Germinal center (tissue), 1 donor: Measurements from ENCODE around the gene AR.
"Not testable (repeated sequence)": the region's sequence is repeated elsewhere in the genome, so short reads cannot be mapped to it uniquely, and the experiment has no call there.

Source experiments
- DNase-seq: peaks from one replicate; pipeline ENCODE4 v3.0.0; 2012; ENCODE audit warnings: mixed read lengths, low spot score

The AR gene

GRCh38 chrX:67568769-67569168 is 24.9 kb downstream of the AR start:
- no peak for DNase-seq

DNA sequence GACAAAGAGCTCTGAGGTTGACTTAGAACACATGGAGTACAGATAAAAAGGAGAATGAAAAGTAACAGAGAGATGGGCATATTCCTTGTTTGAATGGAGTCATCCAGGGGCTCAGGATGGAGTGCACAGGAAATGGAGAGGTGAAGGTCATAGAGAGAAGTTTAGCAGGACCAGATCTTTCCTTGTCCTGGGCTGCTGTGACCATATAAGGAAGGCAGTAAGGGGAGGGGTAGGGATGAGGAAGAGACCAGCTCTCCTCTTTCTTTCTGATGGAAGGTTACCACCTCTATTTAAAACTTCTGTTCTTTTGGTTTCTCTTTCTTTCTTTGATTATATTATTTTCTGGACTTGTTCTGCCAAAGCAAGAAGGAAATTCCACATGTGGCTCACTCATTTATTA is 27.0 kb downstream of the AR start:
- DNase-seq, result no peak

DNA sequence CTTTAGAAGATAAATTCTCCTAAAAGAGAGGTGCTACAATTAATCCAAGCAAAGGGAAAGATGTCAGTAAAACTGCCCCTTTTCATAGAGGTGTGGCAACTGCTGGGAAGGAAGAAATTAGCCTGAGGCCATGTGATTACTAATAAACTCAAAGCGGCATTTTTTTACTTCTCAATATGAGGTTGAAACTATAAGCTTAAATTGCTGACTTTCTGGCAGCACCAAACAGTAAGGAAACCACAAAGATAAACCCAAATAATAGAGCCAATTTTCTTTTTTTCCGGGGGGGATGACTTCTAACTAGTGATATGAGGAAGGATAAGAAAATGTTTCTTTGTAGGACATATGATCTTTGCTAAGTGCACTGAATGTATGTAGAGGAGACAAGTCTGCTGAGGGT is 30.9 kb downstream of the AR start:
- no peak for DNase-seq

- no peak for DNase-seq
Observed at GRCh38 chrX:67582436-67582835, 38.6 kb downstream of the AR start.

GRCh38 chrX:67583171-67583570 is 39.4 kb downstream of the AR start:
- no peak for DNase-seq

- no peak for DNase-seq
Observed at GRCh38 chrX:67585401-67585800, 41.6 kb downstream of the AR start.

GRCh38 chrX:67587946-67588624 is 44.3 kb downstream of the AR start:
- no peak for DNase-seq

DNA sequence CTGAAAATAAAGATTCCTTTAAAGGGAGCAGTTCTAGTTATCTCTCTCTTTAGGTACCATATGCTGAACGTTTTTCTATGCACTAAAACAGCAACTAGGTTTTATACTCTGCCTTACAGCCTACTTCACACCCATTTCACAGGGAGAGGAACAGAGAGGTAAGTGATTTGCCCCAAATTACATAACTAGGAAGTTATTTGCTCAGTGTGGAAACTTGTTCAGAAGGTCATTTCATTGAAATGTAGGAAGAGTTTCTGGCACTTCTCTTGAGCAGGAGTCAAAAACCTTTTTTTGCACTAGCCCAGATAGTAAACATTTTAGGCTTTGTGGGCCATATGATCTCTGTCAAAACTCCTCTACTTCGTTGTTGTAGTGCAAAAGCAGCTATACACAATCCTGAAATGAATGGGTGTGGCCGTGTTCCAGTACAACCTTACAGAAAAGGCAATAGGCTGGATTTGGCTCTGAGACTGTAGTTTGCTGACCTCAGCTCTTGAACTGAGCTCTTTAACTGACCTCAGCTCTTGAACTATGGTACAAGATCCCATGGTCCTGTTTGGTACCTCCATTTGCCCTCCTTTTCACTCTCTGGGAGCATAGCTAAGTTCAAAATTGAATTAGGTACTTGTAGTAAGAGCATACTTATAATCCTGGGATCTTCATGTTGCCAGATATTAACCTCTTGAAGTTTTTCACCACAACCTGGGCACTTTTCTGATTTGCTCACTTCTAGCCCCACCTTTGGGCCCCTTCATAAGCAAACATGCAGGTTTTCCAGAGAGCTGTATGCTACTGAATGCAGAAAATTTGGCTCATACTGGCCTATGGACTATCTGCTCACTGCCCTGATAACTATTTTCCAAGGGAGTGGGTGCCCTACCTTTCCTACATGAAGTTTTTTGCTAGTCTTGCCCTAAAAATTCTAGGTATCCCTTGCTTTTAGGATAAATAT is 53.3 kb downstream of the AR start:
- DNase-seq, result no peak

- no peak for DNase-seq
Observed at GRCh38 chrX:67599532-67599931, 55.7 kb downstream of the AR start.

GRCh38 chrX:67601771-67602170 is 58.0 kb downstream of the AR start:
- DNase-seq, result no peak

DNA sequence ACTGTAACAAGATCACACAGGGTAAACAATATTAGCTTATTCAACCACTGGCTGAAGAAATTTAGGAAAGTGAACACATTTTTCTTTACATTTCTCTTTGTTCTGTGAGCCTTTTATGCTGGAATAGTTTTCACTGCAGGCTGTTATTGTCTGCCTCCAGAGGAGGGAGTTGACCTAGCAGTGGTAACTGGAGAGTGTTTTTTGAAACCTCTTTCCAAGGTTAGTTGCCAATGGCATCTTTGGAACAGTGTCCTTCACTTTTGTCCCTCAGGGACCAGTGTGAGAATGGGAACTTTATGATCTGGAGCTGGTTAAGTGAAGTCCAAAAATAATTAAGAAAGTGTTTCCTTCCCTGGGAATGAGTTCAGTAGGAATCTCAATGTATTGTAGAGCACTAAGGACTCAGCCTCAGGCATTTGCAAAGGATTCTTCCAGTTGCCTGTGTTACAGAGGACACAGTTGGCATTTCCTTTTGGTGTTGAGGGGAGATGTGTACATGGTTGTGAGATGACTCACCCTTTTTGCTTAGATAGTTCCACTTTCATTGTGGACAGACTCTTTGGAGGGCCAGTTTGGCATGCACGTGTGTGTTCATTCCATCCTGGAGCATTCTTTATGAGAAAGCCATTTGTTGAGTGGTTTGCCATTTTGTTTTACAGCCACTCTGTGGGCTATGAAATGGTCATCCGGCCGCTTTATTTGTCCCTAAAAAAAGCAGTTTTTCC is 61.3 kb downstream of the AR start:
- DNase-seq, result no peak

GRCh38 chrX:67607466-67607865 is 63.6 kb downstream of the AR start:
- DNase-seq, result no peak

GRCh38 chrX:67610282-67610681 is 66.5 kb downstream of the AR start:
- DNase-seq, result no peak

DNA sequence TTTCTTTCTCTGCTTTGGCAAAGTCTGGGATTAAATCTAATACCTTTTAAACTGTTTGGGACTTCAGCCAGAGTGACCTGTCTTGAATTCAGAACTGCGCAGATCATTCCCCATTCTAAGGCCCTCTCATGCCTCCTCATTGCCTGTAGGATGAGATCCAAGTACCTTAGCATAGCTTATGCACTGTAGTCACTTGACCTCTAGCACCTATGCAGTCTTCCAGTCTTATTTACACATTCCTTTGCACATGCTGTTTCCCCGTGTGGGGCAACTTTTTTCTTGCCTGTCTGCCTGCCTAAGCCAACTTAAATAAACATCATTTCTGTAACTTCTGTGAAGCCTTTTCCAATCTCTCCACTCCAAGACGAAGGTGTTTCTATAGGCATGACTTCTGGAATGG is 68.4 kb downstream of the AR start:
- no peak for DNase-seq

- no peak for DNase-seq
Observed at GRCh38 chrX:67613366-67613765, 69.5 kb downstream of the AR start.

DNA sequence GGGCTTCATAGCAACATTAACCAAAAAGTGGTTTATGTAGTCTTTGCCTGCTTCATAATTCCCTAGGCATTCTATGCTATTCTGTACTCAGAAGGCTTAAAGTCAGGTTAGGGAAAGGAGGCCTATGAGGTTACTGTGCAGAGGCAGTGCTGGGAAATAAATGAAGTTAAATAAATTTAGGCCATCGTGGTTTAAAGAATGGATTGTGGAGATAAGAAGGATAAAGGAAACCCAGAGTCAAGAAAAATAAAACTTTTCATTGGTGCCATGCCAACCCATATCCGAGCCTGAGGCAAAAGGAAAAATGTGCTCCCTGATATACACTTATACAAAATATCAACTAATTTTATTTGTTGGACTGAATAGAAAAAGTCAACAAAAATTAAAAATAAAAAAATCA is 70.2 kb downstream of the AR start:
- DNase-seq, result no peak

DNA sequence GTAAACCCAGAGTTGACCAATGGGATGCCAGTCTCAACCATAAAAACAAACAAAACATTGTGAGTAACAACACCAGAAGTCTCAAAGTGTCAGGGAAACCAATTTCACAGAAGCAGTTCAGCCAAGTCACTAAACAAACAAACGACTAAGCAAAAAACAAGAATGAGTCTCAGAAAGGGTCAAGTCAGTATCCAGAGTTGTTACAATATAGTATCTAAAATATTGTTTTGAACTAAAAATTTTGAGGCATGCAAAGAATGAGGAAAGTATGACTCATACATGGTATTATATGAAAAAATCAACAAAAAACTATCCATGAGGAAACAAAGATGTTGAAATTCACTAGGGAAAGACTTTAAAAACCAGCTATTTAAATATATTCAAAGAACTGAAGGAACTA is 70.6 kb downstream of the AR start:
- no peak for DNase-seq

DNA sequence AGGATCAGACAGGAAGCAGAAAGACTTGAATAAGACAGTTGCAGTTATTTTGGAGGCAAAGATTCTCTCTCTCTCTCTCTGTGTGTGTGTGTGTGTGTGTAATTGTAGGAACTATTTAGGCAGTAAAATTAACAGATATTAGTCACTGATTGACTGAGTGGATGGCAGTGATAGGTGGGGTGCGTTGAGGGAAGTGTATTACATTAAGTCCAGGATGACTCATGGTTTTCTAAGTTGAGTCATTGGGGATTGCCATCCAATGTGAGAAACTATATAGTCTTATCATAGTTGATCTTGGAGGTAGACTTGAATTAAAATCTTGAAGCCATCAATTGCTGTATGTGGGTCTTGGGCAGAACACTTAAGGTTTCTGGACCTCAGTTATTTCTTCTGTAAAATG is 75.4 kb downstream of the AR start:
- DNase-seq, result no peak

GRCh38 chrX:67622053-67622585 is 78.3 kb downstream of the AR start:
- DNase-seq, result no peak

- no peak for DNase-seq
Observed at GRCh38 chrX:67624325-67624724, 80.5 kb downstream of the AR start.

DNA sequence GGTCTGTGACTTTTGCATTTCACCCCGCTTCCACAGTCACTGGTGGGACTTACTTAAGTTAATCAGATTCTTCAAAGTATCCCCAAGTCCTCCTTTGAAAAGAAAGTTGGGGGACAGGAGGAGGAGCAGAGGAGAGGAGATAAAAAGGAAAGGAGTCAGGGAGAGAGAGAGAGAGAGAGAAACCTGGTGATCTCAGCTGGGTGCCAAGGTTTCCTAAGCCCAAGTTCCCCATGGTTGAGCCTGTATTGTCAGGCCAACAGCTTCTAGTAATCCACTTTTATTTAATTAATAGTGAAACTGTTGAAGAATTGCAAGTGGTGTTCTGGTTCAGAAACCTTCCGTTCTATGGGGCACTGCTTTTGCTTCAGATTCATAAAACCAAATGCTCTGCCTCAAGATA is 91.6 kb downstream of the AR start:
- DNase-seq, result no peak

DNA sequence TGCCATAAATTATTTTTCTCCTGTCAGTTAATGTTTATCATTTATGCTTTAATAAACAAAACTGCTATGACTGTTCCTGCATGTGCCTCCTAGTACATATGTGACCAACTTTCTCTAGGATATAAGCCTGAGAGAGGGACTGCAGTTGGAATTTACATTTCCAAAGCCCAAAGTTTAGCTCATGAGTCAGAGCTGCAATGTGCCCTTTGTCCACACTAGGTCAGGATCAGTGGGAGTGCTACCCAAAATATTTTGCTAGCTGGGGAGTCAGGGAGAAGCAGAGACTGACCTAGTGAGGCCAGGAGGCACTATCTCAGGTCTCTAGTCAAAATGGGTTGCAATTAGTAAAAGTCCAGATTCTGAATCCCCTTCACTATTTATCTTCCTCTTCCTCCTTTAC is 92.7 kb downstream of the AR start:
- DNase-seq, result no peak

DNA sequence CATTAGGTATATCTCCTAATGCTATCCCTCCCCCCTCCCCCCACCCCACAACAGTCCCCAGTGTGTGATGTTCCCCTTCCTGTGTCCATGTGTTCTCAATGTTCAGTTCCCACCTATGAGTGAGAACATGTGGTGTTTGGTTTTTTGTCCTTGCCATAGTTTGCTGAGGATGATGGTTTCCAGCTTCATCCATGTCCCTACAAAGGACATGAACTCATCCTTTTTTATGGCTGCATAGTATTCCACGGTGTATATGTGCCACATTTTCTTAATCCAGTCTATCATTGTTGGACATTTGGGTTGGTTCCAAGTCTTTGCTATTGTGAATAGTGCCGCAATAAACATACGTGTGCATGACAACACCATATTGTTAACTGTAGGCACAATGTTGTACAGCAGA is 93.5 kb downstream of the AR start:
- not testable (repeated sequence) for DNase-seq
